Activated T-helper 17 cell treated with anti-CD3 and anti-CD28 coated beads, Interleukin-2, amount 50 U/mL, for 72 hours (primary cell): ENCODE measurements around the gene CEP250. TPM values are rescaled to one million over a fixed set of nuclear protein-coding genes. Genes with fewer than 3 reads are reported as not detected.
"Not testable (repeated sequence)": the region's sequence is repeated elsewhere in the genome, so short reads cannot be mapped to it uniquely, and the experiment has no call there.

Experiments used
- ATAC-seq: fragments of 150-1000 bp; cut with Tn5 transposase; replicated peaks from 2 replicates; pipeline ENCODE4 v1.10.0; 2021; ENCODE audit warnings: mild to moderate bottlenecking, moderate library complexity
- H3K27ac Mint-ChIP-seq: one replicate; pipeline ENCODE4 v1.8.0; 2022; ENCODE audit warnings: mixed read lengths
- H3K27me3 Mint-ChIP-seq: one replicate; pipeline ENCODE4 v1.8.0; 2022; ENCODE audit warnings: mixed read lengths
- H3K36me3 Mint-ChIP-seq: one replicate; pipeline ENCODE4 v1.8.0; 2022; ENCODE audit warnings: low read depth, mild to moderate bottlenecking, mixed read lengths
- H3K4me1 Mint-ChIP-seq: one replicate; pipeline ENCODE4 v1.8.0; 2022; ENCODE audit warnings: mixed read lengths
- H3K4me3 Mint-ChIP-seq: one replicate; pipeline ENCODE4 v1.8.0; 2022; ENCODE audit warnings: mild to moderate bottlenecking, mixed read lengths
- H3K9me3 Mint-ChIP-seq: one replicate; pipeline ENCODE4 v1.8.0; 2022; ENCODE audit warnings: mixed read lengths
- total RNA-seq, 2 donors: library from RNA; stranded (reverse); gene quantifications; one replicate each; pipeline ENCODE4 v1.2.3, GENCODE V29; 2022

The CEP250 gene
- total RNA-seq, 2 donors from 2014 or later, result 77.8 to 88.3 TPM

- Mint-ChIP-seq H3K4me3 (peak overlapping the region; percentile 83), H3K27ac (peak overlapping the region; percentile 71), H3K9me3 (no peaks in the 10 kb centered on the region), H3K36me3 (peaks cover 16% of the 10 kb centered on the region), H3K4me1 (no peaks in the 10 kb centered on the region), H3K27me3 (no peaks in the 10 kb centered on the region)
- ATAC-seq, result no peak
These were observed 87.6 kb downstream of the CEP250 start for GRCh38 chr20:35542990-35543389.

- Mint-ChIP-seq H3K36me3 (peaks cover 28% of the 10 kb centered on the region), H3K4me1 (no peaks in the 10 kb centered on the region), H3K9me3 (no peaks in the 10 kb centered on the region)
These were observed 89.0 kb downstream of the CEP250 start for GRCh38 chr20:35544436-35544835.

GRCh38 chr20:35544941-35545340 is 89.5 kb downstream of the CEP250 start:
- not testable (repeated sequence) for ATAC-seq

More at GRCh38 chr20:35544436-35544835, 89.0 kb downstream of the CEP250 start:
- Mint-ChIP-seq H3K4me3 (no peak overlapping the region), H3K27ac (no peak overlapping the region), H3K27me3 (no peaks in the 10 kb centered on the region)
- no peak for ATAC-seq

GRCh38 chr20:35546127-35546526 is 90.7 kb downstream of the CEP250 start:
- Mint-ChIP-seq H3K27ac (no peak overlapping the region), H3K36me3 (peaks cover 28% of the 10 kb centered on the region), H3K27me3 (no peaks in the 10 kb centered on the region), H3K4me1 (no peaks in the 10 kb centered on the region), H3K9me3 (no peaks in the 10 kb centered on the region), H3K4me3 (no peak overlapping the region)
- no peak for ATAC-seq

More at GRCh38 chr20:35544941-35545340, 89.5 kb downstream of the CEP250 start:
- H3K27ac Mint-ChIP-seq, H3K9me3 Mint-ChIP-seq, H3K4me3 Mint-ChIP-seq, H3K27me3 Mint-ChIP-seq, H3K4me1 Mint-ChIP-seq: not testable (repeated sequence)
- H3K36me3 Mint-ChIP-seq, result peaks cover 28% of the 10 kb centered on the region

- Mint-ChIP-seq H3K4me3 (no peak overlapping the region), H3K27ac (no peak overlapping the region), H3K4me1 (no peaks in the 10 kb centered on the region), H3K27me3 (no peaks in the 10 kb centered on the region), H3K36me3 (peaks cover 28% of the 10 kb centered on the region), H3K9me3 (no peaks in the 10 kb centered on the region)
- ATAC-seq, result no peak
These were observed 91.9 kb downstream of the CEP250 start for GRCh38 chr20:35547329-35547728.

- no peak overlapping the region for H3K27ac Mint-ChIP-seq
- H3K4me1 Mint-ChIP-seq, result no peaks in the 10 kb centered on the region
- no peaks in the 10 kb centered on the region for H3K9me3 Mint-ChIP-seq
- ATAC-seq, result no peak
- H3K4me3 Mint-ChIP-seq, result no peak overlapping the region
- H3K36me3 Mint-ChIP-seq, result peaks cover 16% of the 10 kb centered on the region
- H3K27me3 Mint-ChIP-seq, result no peaks in the 10 kb centered on the region
These were observed 96.1 kb downstream of the CEP250 start for GRCh38 chr20:35551503-35551902.

- Mint-ChIP-seq H3K27me3 (no peaks in the 10 kb centered on the region), H3K9me3 (no peaks in the 10 kb centered on the region), H3K4me3 (no peak overlapping the region), H3K27ac (no peak overlapping the region), H3K36me3 (peaks cover 24% of the 10 kb centered on the region), H3K4me1 (no peaks in the 10 kb centered on the region)
- no peak for ATAC-seq
These were observed 97.5 kb downstream of the CEP250 start for GRCh38 chr20:35552914-35553313.

- H3K9me3 Mint-ChIP-seq, H3K4me1 Mint-ChIP-seq, H3K27me3 Mint-ChIP-seq, ATAC-seq, H3K27ac Mint-ChIP-seq, H3K4me3 Mint-ChIP-seq: not testable (repeated sequence)
- H3K36me3 Mint-ChIP-seq, result peaks cover 12% of the 10 kb centered on the region
These were observed 100.1 kb downstream of the CEP250 start for GRCh38 chr20:35555461-35555860.

- no peak overlapping the region for H3K27ac Mint-ChIP-seq
- no peaks in the 10 kb centered on the region for H3K9me3 Mint-ChIP-seq
- H3K36me3 Mint-ChIP-seq, result peaks cover 12% of the 10 kb centered on the region
- no peaks in the 10 kb centered on the region for H3K27me3 Mint-ChIP-seq
- no peaks in the 10 kb centered on the region for H3K4me1 Mint-ChIP-seq
- H3K4me3 Mint-ChIP-seq, result no peak overlapping the region
- no peak for ATAC-seq
These were observed 100.7 kb downstream of the CEP250 start for GRCh38 chr20:35555951-35556645.

- no peak overlapping the region for H3K4me3 Mint-ChIP-seq
- peaks cover 5% of the 10 kb centered on the region for H3K4me1 Mint-ChIP-seq
- no peak for ATAC-seq
- H3K27ac Mint-ChIP-seq, result no peak overlapping the region
- H3K27me3 Mint-ChIP-seq, result no peaks in the 10 kb centered on the region
- peaks cover 12% of the 10 kb centered on the region for H3K36me3 Mint-ChIP-seq
- H3K9me3 Mint-ChIP-seq, result no peaks in the 10 kb centered on the region
These were observed 101.5 kb downstream of the CEP250 start for GRCh38 chr20:35556871-35557270.

- no peak for ATAC-seq
- Mint-ChIP-seq H3K36me3 (peaks cover 12% of the 10 kb centered on the region), H3K4me1 (peaks cover 5% of the 10 kb centered on the region), H3K27ac (no peak overlapping the region), H3K4me3 (no peak overlapping the region), H3K27me3 (no peaks in the 10 kb centered on the region), H3K9me3 (no peaks in the 10 kb centered on the region)
These were observed 103.1 kb downstream of the CEP250 start for GRCh38 chr20:35558451-35558850.

GRCh38 chr20:35559042-35559693 is 103.8 kb downstream of the CEP250 start:
- H3K36me3 Mint-ChIP-seq, result peaks cover 12% of the 10 kb centered on the region
- no peak overlapping the region for H3K4me3 Mint-ChIP-seq
- H3K9me3 Mint-ChIP-seq, result no peaks in the 10 kb centered on the region
- peaks cover 5% of the 10 kb centered on the region for H3K4me1 Mint-ChIP-seq
- no peaks in the 10 kb centered on the region for H3K27me3 Mint-ChIP-seq
- no peak for ATAC-seq
- no peak overlapping the region for H3K27ac Mint-ChIP-seq

- H3K36me3 Mint-ChIP-seq, result peaks cover 12% of the 10 kb centered on the region
- H3K9me3 Mint-ChIP-seq, result no peaks in the 10 kb centered on the region
- no peaks in the 10 kb centered on the region for H3K27me3 Mint-ChIP-seq
- H3K4me1 Mint-ChIP-seq, result peaks cover 5% of the 10 kb centered on the region
- H3K4me3 Mint-ChIP-seq, result no peak overlapping the region
- ATAC-seq, result no peak
- no peak overlapping the region for H3K27ac Mint-ChIP-seq
These were observed 104.7 kb downstream of the CEP250 start for GRCh38 chr20:35560105-35560511.

GRCh38 chr20:35560541-35560940 is 105.1 kb downstream of the CEP250 start:
- Mint-ChIP-seq H3K36me3 (peaks cover 12% of the 10 kb centered on the region), H3K4me1 (peaks cover 5% of the 10 kb centered on the region), H3K27ac (no peak overlapping the region), H3K4me3 (no peak overlapping the region), H3K27me3 (no peaks in the 10 kb centered on the region), H3K9me3 (no peaks in the 10 kb centered on the region)
- no peak for ATAC-seq

- Mint-ChIP-seq H3K4me3 (no peak overlapping the region), H3K9me3 (no peaks in the 10 kb centered on the region), H3K27me3 (no peaks in the 10 kb centered on the region), H3K27ac (no peak overlapping the region), H3K4me1 (peaks cover 5% of the 10 kb centered on the region), H3K36me3 (peaks cover 10% of the 10 kb centered on the region)
- peak; percentile 44 for ATAC-seq
These were observed 105.9 kb downstream of the CEP250 start for GRCh38 chr20:35561268-35561667.
